Stimulated activated CD4-positive, alpha-beta T cell treated with anti-CD3 and anti-CD28 coated beads, TNF-alpha, amount 100 ng/mL, for 4 hours (primary cell): ENCODE results near the gene SLC22A3.
"Not testable (repeated sequence)": the region's sequence is repeated elsewhere in the genome, so short reads cannot be mapped to it uniquely, and the experiment has no call there.

Source experiments
- DNase-seq, 3 experiments: peaks; one replicate each; pipeline ENCODE4 v3.0.0-alpha.2; 2020; ENCODE audit warnings: low read depth in 3 of 3

SLC22A3 gene, protein sequence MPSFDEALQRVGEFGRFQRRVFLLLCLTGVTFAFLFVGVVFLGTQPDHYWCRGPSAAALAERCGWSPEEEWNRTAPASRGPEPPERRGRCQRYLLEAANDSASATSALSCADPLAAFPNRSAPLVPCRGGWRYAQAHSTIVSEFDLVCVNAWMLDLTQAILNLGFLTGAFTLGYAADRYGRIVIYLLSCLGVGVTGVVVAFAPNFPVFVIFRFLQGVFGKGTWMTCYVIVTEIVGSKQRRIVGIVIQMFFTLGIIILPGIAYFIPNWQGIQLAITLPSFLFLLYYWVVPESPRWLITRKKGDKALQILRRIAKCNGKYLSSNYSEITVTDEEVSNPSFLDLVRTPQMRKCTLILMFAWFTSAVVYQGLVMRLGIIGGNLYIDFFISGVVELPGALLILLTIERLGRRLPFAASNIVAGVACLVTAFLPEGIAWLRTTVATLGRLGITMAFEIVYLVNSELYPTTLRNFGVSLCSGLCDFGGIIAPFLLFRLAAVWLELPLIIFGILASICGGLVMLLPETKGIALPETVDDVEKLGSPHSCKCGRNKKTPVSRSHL

DNA sequence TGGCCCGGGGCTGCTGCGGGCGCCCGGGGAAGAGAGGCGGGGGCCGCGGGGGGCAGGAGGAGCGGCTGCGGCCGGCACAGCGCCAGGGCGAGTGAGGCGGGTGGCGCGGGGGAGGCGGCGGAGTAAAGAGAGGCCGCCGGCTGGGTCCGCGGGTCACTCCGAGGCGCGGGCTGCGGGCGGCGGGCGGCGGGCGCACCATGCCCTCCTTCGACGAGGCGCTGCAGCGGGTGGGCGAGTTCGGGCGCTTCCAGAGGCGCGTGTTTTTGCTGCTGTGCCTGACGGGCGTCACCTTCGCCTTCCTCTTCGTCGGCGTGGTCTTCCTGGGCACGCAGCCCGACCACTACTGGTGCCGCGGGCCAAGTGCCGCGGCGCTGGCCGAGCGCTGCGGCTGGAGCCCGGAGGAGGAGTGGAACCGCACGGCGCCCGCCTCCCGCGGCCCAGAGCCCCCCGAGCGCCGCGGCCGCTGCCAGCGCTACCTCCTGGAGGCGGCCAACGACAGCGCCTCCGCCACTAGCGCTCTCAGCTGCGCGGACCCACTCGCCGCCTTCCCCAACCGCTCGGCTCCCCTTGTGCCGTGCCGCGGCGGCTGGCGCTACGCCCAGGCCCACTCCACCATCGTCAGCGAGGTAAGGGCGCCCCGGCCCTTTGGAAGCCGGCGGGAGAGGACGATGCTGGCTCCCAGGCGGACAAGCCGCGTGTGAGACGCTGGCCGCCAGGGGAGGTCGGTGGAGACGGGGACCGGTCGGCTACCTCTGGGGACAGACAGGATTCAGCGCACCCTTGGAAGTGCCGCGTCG is at the start of gene SLC22A3:
Gene SLC22A3, plus strand, starts transcription at position 156 of the 797 bp plus-strand sequence. Its CDS starts 42 bp downstream, at position 198.
- no peak for DNase-seq

DNA sequence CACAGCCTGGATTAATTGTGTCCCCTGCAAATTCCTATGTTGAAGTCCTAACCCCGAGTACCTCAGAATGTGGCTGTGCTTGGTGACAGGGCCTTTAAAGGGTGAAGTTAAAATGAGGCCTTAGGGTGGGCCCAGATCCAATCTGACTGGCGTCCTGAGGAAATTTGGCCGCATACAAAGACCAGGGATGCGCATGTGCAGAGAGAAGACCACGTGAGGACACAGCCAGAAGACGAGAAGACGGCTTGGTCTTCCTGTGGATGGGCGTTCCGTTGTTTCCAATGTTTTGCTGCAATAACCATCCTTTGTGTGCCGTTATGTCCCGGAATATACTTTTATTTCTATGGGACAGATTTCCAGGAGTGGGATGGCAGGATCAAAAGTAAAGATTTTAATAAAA is 48.6 kb upstream of the SLC22A3 start:
- DNase-seq: no peak

DNA sequence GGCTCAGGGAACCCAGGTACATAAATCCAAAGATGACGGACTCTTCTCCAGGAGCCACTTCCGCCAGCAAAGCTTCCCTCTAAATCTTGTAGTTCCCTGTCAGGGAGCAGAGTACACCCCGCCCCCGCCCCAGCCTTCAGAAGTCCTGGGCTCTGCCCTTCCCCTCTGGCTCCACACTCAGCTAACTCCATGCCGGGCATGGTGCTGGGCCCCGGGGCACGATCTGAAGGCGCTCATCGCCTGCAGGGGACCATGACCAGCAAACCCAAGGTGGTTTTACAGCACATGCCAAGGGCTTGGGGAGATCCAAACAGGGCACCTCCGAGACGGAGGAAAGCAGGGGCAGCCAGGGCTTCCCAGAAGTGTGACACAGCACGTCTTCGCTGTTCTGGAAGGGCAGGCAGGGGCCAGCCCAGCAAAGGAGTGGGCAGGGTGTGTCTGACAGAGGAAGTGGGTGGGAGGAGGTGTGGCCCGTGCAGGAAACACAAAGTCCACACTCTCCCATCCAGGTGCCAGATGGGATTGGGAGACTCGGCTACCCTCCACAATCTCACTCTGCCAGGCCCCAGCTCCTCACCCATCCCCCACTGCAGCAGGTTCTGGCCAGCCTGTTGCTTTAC is 48.0 kb upstream of the SLC22A3 start:
- DNase-seq: no peak

DNA sequence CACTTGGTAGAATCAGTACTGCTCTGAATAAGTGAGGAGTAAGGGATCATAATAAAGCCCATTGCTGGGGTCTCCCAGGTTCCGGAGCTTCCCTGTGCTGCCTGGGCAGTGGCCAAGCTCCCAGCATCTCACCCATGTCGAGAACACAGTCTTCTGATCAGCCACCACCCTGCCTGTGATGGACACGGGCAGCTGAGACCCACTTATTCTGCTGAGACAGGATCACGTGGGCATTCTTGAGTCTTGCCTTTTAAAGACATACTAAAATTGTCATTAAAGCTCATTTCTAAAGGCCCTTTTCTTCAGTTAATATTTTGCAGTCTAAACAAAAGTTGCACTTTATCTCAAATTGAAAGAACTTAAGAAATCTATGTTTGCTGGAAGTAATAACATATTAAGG is 46.8 kb upstream of the SLC22A3 start:
- no peak for DNase-seq

DNA sequence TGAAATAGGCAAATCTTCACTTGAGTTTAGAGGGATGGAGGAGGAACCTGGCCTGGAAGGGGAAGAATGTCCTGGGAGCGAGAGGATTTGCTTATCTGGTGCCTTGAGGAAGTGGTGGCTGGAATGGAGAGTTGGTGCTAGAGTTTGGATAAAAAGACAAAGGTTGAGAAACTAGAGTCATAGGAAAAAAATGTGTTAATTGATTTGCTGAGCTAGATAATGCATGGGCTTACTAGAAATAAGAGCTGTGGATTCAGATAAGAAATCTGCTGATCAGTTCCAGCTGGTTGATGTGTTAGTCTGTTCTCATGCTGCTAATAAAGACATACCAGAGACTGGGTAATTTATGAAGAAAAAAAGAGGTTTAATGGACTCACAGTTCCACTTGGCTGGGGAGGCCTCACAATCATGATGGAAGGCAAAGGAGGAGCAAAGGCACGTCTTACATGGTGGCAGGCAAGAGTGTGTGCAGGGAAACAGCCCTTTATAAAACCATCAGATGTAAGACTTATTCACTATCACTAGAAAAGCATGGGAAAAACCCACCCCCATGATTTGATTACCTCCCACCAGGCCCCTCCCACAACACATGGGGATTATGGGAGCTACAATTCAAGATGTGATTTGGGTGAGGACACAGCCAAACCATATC is 45.6 kb upstream of the SLC22A3 start:
- DNase-seq: not testable (repeated sequence)

DNA sequence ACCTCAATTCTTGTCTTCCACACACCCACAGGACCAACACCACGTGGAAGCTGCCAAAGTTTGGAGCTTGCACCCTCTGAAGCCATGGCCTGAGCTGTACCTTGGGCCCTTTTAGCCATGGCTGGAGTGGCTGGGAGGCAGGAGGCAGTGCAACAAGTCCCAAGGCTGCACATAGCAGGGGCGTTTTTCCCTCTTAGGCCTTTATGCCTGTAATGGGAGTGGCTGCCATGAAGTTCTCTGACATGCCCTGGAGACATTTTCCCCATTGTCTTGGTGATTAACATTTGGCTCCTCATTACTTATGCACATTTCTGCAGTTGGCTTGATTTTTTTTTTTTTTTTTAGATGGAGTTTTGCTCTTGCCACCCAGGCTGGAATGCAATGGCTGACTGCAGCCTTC is 44.4 kb upstream of the SLC22A3 start:
- DNase-seq: no peak

DNA sequence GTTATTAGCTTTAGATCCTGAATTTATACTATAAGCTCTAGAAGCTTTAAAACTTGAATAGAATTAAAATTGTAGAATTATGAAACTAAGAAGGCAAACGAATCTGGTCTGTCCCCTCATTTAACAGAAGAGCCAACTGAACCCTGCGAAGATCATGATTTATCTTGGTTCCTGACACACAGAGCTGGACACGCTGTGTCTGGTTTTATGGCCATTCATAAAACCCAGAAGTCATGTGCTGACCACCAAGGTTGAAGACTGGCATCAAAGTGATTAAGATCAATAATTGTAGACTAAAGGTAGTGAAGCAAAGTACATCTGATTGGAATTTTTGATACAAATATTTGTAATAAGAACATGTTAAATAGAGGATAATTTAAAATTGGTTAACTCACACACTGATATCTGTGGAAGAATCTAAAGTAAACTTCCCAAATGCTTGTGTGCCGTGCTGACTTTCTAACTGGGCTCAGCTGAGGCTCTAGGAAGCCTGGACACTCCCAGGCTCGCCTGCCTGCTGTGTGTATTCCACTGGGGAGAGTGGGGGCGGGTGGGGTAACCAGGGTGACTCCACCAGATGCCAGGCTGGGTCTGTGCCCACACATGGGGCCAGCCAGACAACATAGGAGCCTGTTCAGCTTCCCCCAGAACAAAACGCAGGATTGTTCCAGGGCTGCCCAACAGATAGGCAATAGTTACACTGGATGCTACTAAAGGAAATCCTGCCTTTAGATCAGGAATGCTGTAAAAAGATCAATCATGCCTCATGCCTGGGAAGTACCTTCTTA is 42.1 kb upstream of the SLC22A3 start:
- no peak for DNase-seq

DNA sequence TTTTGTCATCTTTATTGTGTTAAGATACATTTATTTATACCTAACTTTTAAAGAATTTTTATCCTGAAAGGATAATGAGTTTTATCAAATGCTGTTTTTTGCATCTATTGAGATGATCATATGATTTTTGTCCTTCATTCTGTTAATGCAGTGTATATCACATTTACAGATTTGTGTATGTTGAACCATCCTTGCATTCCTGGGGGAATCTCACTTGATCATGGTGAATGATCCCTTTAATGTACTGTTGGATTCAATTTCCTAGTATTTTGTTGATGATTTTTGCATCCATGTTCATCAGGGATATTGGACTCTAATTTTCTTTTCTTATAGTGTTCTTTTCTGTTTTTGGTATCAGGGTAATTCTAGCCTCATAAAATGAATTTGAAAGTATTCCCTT is 38.5 kb upstream of the SLC22A3 start:
- no peak for DNase-seq

DNA sequence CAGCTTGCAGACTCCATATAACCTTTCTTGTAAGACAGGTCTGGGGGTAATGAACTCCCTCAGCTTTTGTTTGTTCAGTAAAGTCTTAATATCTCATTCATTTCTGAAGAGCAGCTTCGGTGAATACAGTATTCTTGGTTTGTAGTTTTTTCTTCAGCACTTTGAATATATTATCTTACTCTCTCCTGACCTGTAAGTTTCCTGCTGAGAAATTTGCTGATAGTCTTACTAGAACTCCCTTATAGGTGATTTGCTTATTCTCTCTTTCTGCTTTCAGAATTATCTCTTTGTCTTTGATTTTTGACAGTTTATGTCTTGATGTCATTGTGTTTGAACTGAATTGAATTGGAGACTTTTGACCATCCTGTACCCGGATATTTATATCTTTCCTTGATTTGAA is 35.3 kb upstream of the SLC22A3 start:
- DNase-seq: no peak

DNA sequence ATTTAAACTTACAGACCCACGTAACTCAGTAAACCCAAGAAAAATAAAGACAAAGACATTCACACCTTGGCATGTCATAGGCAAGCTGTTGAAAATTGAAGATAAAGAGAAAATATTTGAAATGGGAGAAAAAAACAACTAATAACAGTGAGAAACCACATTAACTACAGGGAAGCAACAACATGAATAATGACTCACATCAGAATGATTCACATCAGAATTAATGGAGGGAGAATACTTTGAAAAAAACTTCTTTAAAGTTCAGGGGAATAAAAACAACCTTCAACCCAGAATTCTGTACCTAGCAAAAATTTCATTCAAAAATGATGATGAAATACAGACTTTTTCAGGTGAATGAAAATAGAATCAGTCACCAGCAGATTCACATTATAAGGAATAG is 32.9 kb upstream of the SLC22A3 start:
- DNase-seq: no peak

DNA sequence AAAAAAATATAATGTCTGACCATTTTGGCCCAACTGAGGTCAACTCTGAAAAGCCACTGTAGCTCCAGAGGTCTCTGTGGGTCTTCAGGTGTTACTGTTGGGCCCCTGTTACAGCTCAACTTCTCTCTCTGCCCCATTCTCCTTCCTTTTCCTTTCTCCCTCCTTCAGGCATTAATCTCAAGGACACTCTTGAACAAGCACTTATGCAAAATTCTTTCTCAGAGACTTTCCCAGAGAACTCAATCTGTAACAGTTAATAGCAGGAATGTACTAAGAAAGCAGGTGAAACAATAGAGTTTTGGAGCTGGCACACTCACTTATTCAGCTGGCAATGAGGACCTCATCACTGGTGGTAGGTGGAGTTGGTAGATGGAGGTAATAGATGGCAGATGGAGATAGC is 31.9 kb upstream of the SLC22A3 start:
- no peak for DNase-seq

DNA sequence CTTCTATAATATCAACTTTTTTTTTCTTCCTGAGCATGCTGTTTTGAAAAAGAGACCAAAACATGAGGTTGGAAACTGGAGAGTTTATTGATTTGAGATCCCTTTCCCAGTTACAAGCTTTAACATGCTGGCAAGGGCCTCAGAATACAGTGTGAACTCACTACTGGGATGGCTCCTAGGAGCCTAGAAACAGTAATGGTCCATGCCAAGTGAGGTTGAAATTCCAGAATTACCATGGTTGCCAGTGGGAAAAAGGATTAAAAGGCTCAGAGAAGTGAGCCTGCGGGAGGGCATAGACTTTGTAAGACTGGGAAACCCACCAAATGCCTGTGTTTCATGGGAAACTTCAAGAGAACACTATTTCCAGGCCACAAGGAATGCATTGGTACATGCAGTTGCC is 28.9 kb upstream of the SLC22A3 start:
- no peak for DNase-seq

DNA sequence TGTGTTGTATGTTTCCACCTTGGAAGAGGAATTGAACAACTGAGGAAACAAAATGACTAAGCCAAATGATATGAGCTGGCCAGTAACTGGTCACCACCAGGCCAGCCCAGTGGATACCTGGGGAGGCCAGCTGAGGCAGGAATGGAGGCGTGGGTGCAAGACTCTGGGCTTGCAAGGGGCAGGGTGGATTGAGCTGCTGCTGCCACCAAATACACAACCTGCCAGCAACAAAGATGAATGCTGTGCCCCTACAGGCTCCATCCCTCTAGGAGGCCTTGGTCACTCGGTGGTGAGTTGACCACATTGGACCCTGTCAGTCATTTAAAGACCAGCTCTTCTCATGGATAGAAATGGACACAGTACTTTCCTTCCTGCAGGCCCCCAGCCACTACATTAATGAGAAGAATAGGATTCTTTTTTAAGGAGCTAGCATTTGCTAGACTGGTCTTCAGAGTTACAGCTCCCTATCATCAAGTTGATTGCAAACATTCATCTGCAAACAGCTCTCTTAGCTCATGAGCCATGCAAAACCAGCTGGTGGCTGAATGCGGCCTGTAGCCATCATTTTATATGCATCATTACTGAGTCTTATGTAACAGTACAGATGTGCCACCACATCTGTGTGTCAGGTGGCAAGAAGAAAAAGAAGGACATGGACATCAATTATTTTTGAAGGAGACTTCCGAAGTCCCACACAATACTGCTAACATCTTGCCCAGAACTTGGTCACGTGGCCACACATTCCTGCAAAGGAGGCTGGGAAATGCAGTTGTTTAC is 26.3 kb upstream of the SLC22A3 start:
- DNase-seq: no peak

DNA sequence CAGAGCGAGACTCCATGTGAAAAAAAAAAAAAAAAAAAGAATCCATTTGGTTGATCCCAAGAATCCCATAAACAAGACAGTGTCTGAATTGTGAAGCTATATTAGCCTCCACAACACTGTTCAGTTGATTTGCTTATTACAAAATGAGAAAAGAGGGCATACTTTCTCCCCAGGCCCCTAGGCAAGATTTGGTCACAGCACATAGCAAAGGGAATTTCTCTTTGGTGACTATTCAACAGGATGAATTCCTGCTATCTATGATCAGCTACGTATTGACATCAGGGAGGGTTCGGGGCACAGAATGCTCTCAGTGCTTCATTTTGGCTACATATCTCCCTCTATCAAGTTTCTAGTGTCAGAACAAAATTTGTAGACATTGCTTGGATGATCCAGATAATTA is 20.2 kb upstream of the SLC22A3 start:
- DNase-seq: no peak

DNA sequence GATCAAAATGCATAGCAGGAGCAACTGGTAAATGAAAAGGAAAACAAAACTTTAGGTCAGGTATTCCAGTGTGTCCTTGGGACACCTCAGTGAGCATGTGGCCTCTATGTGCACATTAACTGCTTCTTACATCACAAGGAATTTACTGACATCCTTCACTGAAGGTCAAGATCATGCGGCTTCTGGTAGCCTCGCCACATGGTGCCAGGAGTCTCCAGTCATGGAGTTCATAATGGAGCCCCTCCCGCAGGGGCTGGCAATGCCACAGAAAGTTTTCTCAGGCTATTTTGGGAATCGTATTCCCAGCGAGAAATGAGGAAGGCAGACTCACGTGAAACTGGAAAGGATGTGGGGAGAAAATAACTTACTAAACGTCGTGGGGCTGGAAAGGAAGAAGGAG is 19.7 kb upstream of the SLC22A3 start:
- DNase-seq: no peak

DNA sequence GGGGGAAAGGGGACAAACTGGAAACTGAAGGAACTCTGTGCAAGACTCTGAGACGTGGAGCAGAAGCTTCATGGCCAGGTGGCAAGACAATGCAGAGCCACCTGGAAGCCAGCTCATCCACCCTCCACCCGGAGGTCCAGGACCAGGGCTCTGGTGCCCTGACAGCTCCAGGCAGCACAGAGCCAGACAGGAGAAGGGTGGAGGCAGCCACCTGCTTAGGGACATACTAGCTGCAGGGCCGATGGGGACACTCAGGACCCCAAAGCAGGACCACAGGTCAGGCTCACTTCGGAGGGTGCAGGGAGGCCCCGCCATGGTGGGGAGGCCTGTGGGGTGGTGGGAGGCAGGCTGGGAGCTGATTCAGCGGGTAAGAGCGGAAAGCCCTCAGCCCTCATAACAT is 19.0 kb upstream of the SLC22A3 start:
- DNase-seq: no peak

DNA sequence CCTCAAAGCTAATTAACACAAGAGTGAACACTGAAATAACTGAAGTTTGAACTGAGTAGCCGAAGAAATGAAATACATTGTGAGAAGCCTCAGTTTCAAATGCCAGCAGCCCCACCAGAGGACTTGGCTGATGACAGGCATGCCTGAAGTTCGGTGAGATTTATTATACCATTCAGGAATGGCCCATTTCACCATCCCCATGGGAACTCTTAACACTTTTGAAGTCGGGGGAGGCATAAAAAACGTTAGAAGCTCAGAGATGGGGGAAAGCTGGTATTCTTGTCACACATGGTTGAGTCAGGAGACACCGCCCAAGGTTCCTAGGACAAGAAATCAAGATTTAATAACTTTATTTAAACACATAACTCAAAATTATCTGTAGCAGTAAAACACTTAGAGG is 17.6 kb upstream of the SLC22A3 start:
- no peak for DNase-seq

DNA sequence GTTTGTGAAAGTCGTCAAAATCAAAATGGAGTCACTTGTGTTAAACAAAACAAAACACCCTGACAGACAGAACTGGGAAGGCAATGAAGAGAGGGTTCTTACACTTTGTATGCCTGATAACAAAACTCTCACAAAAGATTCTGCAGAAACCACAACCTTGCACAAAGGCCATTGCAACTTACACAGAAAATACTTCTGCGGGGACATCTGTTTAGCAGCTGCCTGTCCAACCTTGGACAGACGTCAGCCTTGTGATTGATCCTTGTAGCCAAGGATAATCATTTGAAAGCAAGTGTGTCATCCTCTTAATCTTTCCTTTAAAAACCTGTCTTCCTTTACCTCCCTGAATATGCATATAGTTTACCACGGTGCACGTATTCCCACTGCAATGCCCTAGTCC is 17.0 kb upstream of the SLC22A3 start:
- no peak for DNase-seq

DNA sequence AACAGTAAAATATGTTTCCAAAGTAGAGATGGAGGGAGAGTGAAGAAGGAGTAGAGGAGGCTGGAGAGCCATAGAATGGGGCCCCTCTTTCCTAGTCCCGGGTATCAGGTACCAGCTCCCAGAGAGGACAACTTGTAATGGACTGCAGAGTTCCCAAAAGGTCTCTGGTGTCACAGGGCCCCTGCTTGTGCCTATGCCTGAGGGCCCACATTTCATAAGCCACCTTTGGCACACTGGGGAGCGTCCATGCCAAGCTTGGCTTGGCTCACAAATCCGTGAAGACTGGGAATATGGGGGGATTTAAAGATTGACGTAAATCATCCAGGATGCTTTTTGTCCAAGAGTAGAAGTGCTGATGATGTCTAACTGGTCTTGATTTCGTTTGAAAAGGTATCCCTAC is 16.4 kb upstream of the SLC22A3 start:
- no peak for DNase-seq

DNA sequence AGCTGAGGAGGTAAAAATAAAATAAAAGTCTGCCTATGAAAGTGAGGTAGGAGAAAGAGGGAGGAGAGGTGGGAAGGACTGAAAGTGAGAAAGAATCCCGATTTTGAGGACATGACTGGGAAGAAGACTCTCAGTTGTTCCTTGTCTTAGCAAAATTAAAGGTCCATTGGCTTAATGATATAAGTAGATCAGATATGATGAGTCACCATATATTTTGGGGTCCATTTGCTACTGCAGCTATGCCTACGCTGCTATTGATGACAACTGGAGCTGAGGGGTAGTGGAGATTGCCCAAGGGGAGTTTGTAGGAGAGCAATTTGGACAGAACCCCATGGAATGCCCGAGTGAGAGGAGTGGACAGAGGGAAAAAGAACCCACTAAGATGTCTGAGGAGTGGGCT is 15.1 kb upstream of the SLC22A3 start:
- no peak for DNase-seq
